Sigmoid colon (tissue), 7 donors: ENCODE results near the gene LGR6. TPM values are rescaled to one million over a fixed set of nuclear protein-coding genes. Genes with fewer than 3 reads are reported as not detected.

Source experiments
- DNase-seq: peaks from one replicate; pipeline ENCODE4 v3.0.0-alpha.2; 2019
- H3K27ac ChIP-seq, 4 donors: fragments of 200-600 bp; sonication (generic); one replicate each; pipeline ENCODE4 v1.5.1; 2016 to 2019; ENCODE audit warnings: mild to moderate bottlenecking in 1 of 4
- H3K27me3 ChIP-seq, 3 donors: fragments of 200-600 bp; sonication (generic); one replicate each; pipeline ENCODE4 v1.5.1; 2019; ENCODE audit warnings: mild to moderate bottlenecking in 1 of 3
- H3K36me3 ChIP-seq, 4 donors: fragments of 200-600 bp; sonication (generic); one replicate each; pipeline ENCODE4 v1.5.1; 2016 to 2019
- H3K4me1 ChIP-seq, 4 donors: fragments of 200-600 bp; sonication (generic); one replicate each; pipeline ENCODE4 v1.5.1; 2017 to 2019
- H3K4me3 ChIP-seq, 4 donors: fragments of 200-600 bp; sonication (generic); one replicate each; pipeline ENCODE4 v1.5.1; 2017 to 2019; ENCODE audit warnings: mild to moderate bottlenecking in 2 of 4, moderate library complexity in 1 of 4
- H3K9me3 ChIP-seq, 4 donors: fragments of 200-600 bp in 3 of 4; sonication (generic) in 3 of 4; one replicate each; pipeline versions ENCODE4 v1.5.1 to v1.6.1; 2013 to 2019
- CTCF ChIP-seq, 4 experiments: fragments of 450-650 bp in 3 of 4; fragments of 200-600 bp in 1 of 4; IDR thresholded peaks; one replicate each; pipeline ENCODE4 v1.5.1; 2016 to 2019; ENCODE audit warnings: antibody characterized with exemption in 4 of 4, mild to moderate bottlenecking in 3 of 4, moderate library complexity in 2 of 4
- EP300 ChIP-seq, 4 donors: sonication (generic); formaldehyde crosslinking; IDR thresholded peaks; one replicate each; pipeline ENCODE4 v1.6.1; 2017; ENCODE audit warnings: antibody characterized with exemption in 4 of 4
- POLR2A ChIP-seq, 2 donors: fragments of 450-650 bp; IDR thresholded peaks; one replicate each; pipeline ENCODE4 v1.6.1; 2016; ENCODE audit warnings: antibody characterized with exemption in 2 of 2, mild to moderate bottlenecking in 2 of 2, moderate library complexity in 2 of 2
- POLR2AphosphoS5 ChIP-seq, 4 donors: sonication (generic); formaldehyde crosslinking; IDR thresholded peaks; one replicate each; pipeline ENCODE4 v1.6.1; 2017; ENCODE audit warnings: antibody characterized with exemption in 4 of 4
- WGBS, 2 donors: extraction: QIAGEN DNeasy Blood & Tissue Kit; methylation state at CpG; one replicate each; pipeline ENCODE4 v1.1.7; 2013; 5-methylcytosine and 5-hydroxymethylcytosine counted together
- intact Hi-C: fragments of 100-400 bp; cut with DNase I; formaldehyde crosslinking; loops from one replicate; pipeline ENCODE4 v1.15.1; 2023
- polyA plus RNA-seq, 3 donors: library from polyadenylated mRNA; stranded (reverse); fragments of 200-250 nt; gene quantifications; one replicate each; pipeline ENCODE4 v1.2.3, GENCODE V29; 2013
- total RNA-seq, 4 donors: library from RNA; depleted of rRNA; stranded (reverse); fragments of >200 nt; gene quantifications; one replicate each; pipeline ENCODE4 v1.1.0, GENCODE V29; 2016
- donor health status: healthy with polysubstance abuse.
- donor health status: Bipolar disorder and iron deficiency.
- donor health status: healthy.

The LGR6 gene
- total and polyA plus RNA-seq, 7 donors = 0.14 to 1.0 (median 0.28) TPM; not detected in 4

- no peak overlapping the region for H3K27ac ChIP-seq
- H3K4me3 ChIP-seq = no peak overlapping the region
- WGBS, 2 donors = 88 to 93% methylated on average over 8 of the region's 8 CpGs
- TF ChIP-seq CTCF (IDR thresholded peaks at IDR 0.05) (no peak), POLR2A (IDR thresholded peaks at IDR 0.05) (no peak), EP300 (IDR thresholded peaks at IDR 0.05) (no peak), POLR2AphosphoS5 (IDR thresholded peaks at IDR 0.05) (no peak)
- intact Hi-C loops = no loop called here
- DNase-seq = no peak
- H3K36me3 ChIP-seq = no peaks in the 10 kb centered on the region
- peaks cover 0 to 10% (median 0%) of the 10 kb centered on the region in 3 donors for H3K27me3 ChIP-seq
- H3K4me1 ChIP-seq = no peaks in the 10 kb centered on the region
- no peaks in the 10 kb centered on the region for H3K9me3 ChIP-seq
These were observed 78.7 kb downstream of the LGR6 start for GRCh38 chr1:202272103-202272845.

GRCh38 chr1:202274611-202275010, 81.0 kb downstream of the LGR6 start:
- H3K9me3 ChIP-seq = no peaks in the 10 kb centered on the region
- no peak overlapping the region for H3K4me3 ChIP-seq
- H3K4me1 ChIP-seq = no peaks in the 10 kb centered on the region
- 59 to 83% methylated on average over 1 of the region's 1 CpG for WGBS, 2 donors
- intact Hi-C loops = no loop called here
- TF ChIP-seq EP300 (IDR thresholded peaks at IDR 0.05) (no peak), CTCF (IDR thresholded peaks at IDR 0.05) (no peak), POLR2A (IDR thresholded peaks at IDR 0.05) (no peak), POLR2AphosphoS5 (IDR thresholded peaks at IDR 0.05) (no peak)
- DNase-seq = no peak
- peaks cover 0 to 10% (median 0%) of the 10 kb centered on the region in 3 donors for H3K27me3 ChIP-seq
- no peaks in the 10 kb centered on the region for H3K36me3 ChIP-seq
- no peak overlapping the region for H3K27ac ChIP-seq

- no peak overlapping the region for H3K4me3 ChIP-seq
- intact Hi-C loops = no loop called here
- peaks cover 0 to 10% (median 0%) of the 10 kb centered on the region in 3 donors for H3K27me3 ChIP-seq
- no peak overlapping the region for H3K27ac ChIP-seq
- H3K9me3 ChIP-seq = no peaks in the 10 kb centered on the region
- 92 to 95% methylated on average over 3 of the region's 3 CpGs for whole genome bisulfite sequencing, 2 donors
- no peaks in the 10 kb centered on the region for H3K36me3 ChIP-seq
- no peak for TF ChIP-seq EP300 (IDR thresholded peaks at IDR 0.05)
- no peak for TF ChIP-seq POLR2AphosphoS5 (IDR thresholded peaks at IDR 0.05)
- no peak for TF ChIP-seq POLR2A (IDR thresholded peaks at IDR 0.05)
- no peak for TF ChIP-seq CTCF (IDR thresholded peaks at IDR 0.05)
- DNase-seq = no peak
- no peaks in the 10 kb centered on the region for H3K4me1 ChIP-seq
These were observed 81.6 kb downstream of the LGR6 start for GRCh38 chr1:202275061-202275770.

GRCh38 chr1:202276081-202276715, 82.6 kb downstream of the LGR6 start:
- H3K4me3 ChIP-seq = no peak overlapping the region
- H3K36me3 ChIP-seq = no peaks in the 10 kb centered on the region
- H3K4me1 ChIP-seq = no peaks in the 10 kb centered on the region
- H3K9me3 ChIP-seq = no peaks in the 10 kb centered on the region
- TF ChIP-seq POLR2AphosphoS5 (IDR thresholded peaks at IDR 0.05) (no peak), POLR2A (IDR thresholded peaks at IDR 0.05) (no peak), EP300 (IDR thresholded peaks at IDR 0.05) (no peak), CTCF (IDR thresholded peaks at IDR 0.05) (no peak)
- intact Hi-C loops = no loop called here
- peaks cover 0 to 1% (median 0%) of the 10 kb centered on the region in 3 donors for H3K27me3 ChIP-seq
- WGBS, 2 donors = 95 to 97% methylated on average over 11 of the region's 11 CpGs
- no peak for DNase-seq
- no peak overlapping the region for H3K27ac ChIP-seq
